ENCODE data around the gene CHD9. TPM values are rescaled to one million over a fixed set of nuclear protein-coding genes. Genes with fewer than 3 reads are reported as not detected.
A peak's percentile ranks its signal among the peaks of the same experiment; 100 is the strongest.

The CHD9 gene
- total RNA-seq, 4 donors from 2014 or later = 46.8 to 85.5 (median 55.6) TPM

DNA sequence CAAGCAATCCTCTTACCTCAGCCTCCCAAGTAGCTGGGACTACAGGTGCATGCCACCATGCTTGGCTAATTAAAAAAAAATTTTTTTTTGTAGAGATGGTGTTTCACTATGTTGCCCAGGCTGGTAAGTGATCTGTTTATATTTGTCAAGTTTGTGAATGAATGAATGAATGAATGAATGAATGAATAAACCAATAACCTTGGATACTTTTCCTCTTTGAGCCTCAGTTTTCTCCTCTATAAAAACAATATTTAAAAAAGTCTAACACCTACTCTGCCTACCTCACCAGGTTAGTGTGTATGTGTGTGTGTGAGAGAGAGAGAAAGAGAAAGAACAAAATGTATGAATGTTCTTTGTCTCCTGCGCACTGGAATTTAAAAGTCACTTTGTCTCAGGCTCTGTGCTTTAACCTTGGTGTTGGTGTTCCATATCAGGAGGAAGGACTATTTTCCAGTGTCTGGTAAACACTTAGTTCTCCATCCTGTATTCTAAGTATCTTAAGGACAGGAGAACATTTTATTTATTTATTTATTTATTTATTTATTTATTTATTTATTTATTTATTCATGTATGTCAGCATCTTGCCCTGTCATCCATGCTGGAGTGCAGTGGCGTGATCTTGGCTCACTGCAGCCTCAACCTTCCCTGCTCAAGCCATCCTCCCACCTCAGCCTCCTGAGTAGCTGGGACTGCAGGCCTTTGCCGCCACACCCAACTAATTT lies 27.1 kb downstream of the CHD9 start:
- TF ChIP-seq EP300 (IDR thresholded peaks at IDR 0.05) = no peak
- no peak for TF ChIP-seq POLR2AphosphoS5 (IDR thresholded peaks at IDR 0.05)
- no peak for TF ChIP-seq CTCF (IDR thresholded peaks at IDR 0.05)
- no peak for TF ChIP-seq POLR2A (IDR thresholded peaks at IDR 0.05)
- H3K36me3 ChIP-seq = no peaks in the 10 kb centered on the region
- H3K4me3 ChIP-seq = no peak overlapping the region
- H3K9me3 ChIP-seq = no peaks in the 10 kb centered on the region
- H3K27ac ChIP-seq = peak overlapping the region in 3 of 4 donors; percentile 63 to 75 (median 75)
- WGBS, 2 donors (ENCODE audit: low coverage in 1 of 2) = 91 to 100% methylated on average over 2 to 3 of the region's 3 CpGs
- H3K4me1 ChIP-seq = peaks cover 0 to 79% (median 33%) of the 10 kb centered on the region in 3 donors
- ATAC-seq = no peak
- no peaks in the 10 kb centered on the region for H3K27me3 ChIP-seq

- H3K36me3 ChIP-seq = no peaks in the 10 kb centered on the region
- no peak overlapping the region for H3K4me3 ChIP-seq
- 85 to 87% methylated on average over 4 of the region's 4 CpGs for WGBS, 2 donors (ENCODE audit: low coverage in 1 of 2)
- peaks cover 0 to 86% (median 36%) of the 10 kb centered on the region in 3 donors for H3K4me1 ChIP-seq
- TF ChIP-seq POLR2A (IDR thresholded peaks at IDR 0.05) (no peak), EP300 (IDR thresholded peaks at IDR 0.05) (no peak), CTCF (IDR thresholded peaks at IDR 0.05) (no peak), POLR2AphosphoS5 (IDR thresholded peaks at IDR 0.05) (no peak)
- no peaks in the 10 kb centered on the region for H3K27me3 ChIP-seq
- ATAC-seq = no peak
- no peaks in the 10 kb centered on the region for H3K9me3 ChIP-seq
- H3K27ac ChIP-seq = peak overlapping the region in 2 of 4 donors; percentile 22 to 25
Observed at GRCh38 chr16:53082509-53082908, 27.7 kb downstream of the CHD9 start.

DNA sequence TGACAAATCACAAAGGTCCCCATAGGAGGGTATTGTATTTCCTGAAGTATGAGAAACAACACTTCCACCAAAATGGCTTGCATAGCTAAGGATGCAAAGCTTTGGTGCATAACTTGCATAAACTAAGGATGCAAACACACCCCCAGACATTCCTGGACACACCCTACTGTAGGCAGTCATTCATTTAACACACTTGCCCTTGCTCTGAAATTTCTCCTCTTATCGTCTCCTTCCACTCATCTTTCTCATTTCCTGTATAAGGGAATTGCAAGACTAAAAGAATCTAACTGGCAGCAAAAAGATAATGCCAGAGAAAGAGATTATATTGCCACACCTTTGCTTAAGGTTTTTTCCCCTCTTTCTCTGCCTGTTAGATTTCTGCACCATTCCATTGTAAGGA lies 28.3 kb downstream of the CHD9 start:
- ATAC-seq = no peak
- TF ChIP-seq EP300 (IDR thresholded peaks at IDR 0.05) (no peak), POLR2A (IDR thresholded peaks at IDR 0.05) (no peak), CTCF (IDR thresholded peaks at IDR 0.05) (no peak), POLR2AphosphoS5 (IDR thresholded peaks at IDR 0.05) (no peak)
- Histone ChIP-seq H3K36me3 (no peaks in the 10 kb centered on the region), H3K27me3 (no peaks in the 10 kb centered on the region), H3K9me3 (no peaks in the 10 kb centered on the region), H3K4me1 (peaks cover 0 to 89% (median 36%) of the 10 kb centered on the region in 3 donors), H3K27ac (peak overlapping the region in 1 of 4 donors; percentile 22), H3K4me3 (no peak overlapping the region)
- WGBS, 2 donors (ENCODE audit: low coverage in 1 of 2) = 50 to 80% methylated on average over 1 of the region's 1 CpG

- H3K4me1 ChIP-seq = peaks cover 0 to 89% (median 36%) of the 10 kb centered on the region in 3 donors
- no peak for ATAC-seq
- no peak for TF ChIP-seq POLR2AphosphoS5 (IDR thresholded peaks at IDR 0.05)
Observed at GRCh38 chr16:53084141-53084541, 29.4 kb downstream of the CHD9 start.

DNA sequence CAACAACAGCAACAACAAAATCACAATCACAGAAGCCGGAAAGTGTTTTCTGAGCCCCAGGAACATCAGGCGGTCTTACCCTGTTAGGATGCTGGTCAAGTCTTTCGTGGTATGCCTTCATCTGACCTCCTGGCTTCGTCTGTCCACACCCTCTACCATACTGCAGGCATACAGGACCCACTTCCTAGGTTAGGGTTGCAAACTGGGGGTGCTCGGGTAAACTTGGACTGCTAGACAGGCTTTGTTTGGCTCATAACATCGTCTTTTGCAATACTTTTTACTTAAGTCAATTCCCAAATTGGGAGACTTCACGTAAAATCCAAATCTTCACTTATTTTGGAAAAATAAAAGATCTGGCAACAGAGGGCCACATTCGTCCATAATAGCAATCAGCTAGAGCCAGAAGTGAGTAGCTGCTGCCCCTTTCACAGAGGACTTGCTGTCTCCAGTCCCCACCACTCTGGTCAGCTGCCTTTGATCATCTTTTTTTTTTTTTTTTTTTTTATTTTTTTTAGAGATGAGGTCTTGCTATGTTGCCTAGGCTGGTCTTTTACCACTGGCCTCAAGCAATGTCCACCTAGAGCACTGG lies 30.0 kb downstream of the CHD9 start:
- Histone ChIP-seq H3K9me3 (no peaks in the 10 kb centered on the region), H3K4me1 (peaks cover 4 to 89% (median 39%) of the 10 kb centered on the region in 3 donors)
- peak; percentile 38 for ATAC-seq

More at GRCh38 chr16:53084141-53084541, 29.4 kb downstream of the CHD9 start:
- H3K27me3 ChIP-seq = no peaks in the 10 kb centered on the region
- no peak overlapping the region for H3K4me3 ChIP-seq
- no peaks in the 10 kb centered on the region for H3K36me3 ChIP-seq
- peak overlapping the region in 3 of 4 donors; percentile 74 to 78 (median 78) for H3K27ac ChIP-seq
- no peaks in the 10 kb centered on the region for H3K9me3 ChIP-seq
- WGBS, 2 donors (ENCODE audit: low coverage in 1 of 2) = 74% methylated on average over 3 of the region's 4 CpGs; no CpG with 5 or more reads in 1 of the 2 donors

More for the DNA sequence above, 30.0 kb downstream of the CHD9 start:
- H3K4me3 ChIP-seq = no peak overlapping the region
- no peaks in the 10 kb centered on the region for H3K27me3 ChIP-seq
- TF ChIP-seq POLR2A (IDR thresholded peaks at IDR 0.05) (no peak), POLR2AphosphoS5 (IDR thresholded peaks at IDR 0.05) (no peak), CTCF (IDR thresholded peaks at IDR 0.05) (no peak), EP300 (IDR thresholded peaks at IDR 0.05) (no peak)
- WGBS, 2 donors (ENCODE audit: low coverage in 1 of 2) = 74 to 77% methylated on average over 6 to 8 of the region's 8 CpGs
- peak overlapping the region; percentile 36 to 78 (median 76) for H3K27ac ChIP-seq
- no peaks in the 10 kb centered on the region for H3K36me3 ChIP-seq
